ENCODE data around the gene B4GALT6. TPM values are rescaled to one million over a fixed set of nuclear protein-coding genes. Genes with fewer than 3 reads are reported as not detected.

The B4GALT6 gene
- total RNA-seq, 1 donor from 2014 or later: 28.7 TPM

Other genes with a start within 250 kb of the B4GALT6 start
- 0.14 and 0.67 TPM in 2 replicates for gene DSG3, start 236.8 kb downstream of the B4GALT6 start, total RNA-seq
- 154 and 155 TPM in 2 replicates for gene DSG2, start 186.4 kb downstream of the B4GALT6 start, total RNA-seq
- gene TTR, start 92.7 kb downstream of the B4GALT6 start, total RNA-seq: not detected in 2 replicates
- gene SLC25A52, start 76.3 kb upstream of the B4GALT6 start, total RNA-seq: not detected in 2 replicates

Measured in kidney epithelial cell (primary cell).